H1 (cell line): ENCODE results near the gene NUDT2.

Source experiments
- CTCF ChIP-seq, 3 experiments: IDR thresholded peaks; 1 replicate in 2 of 3; 2 replicates in 1 of 3; pipeline versions ENCODE4 v1.5.1 to v1.6.1; 2011; ENCODE audit warnings: low read length in 3 of 3, mild to moderate bottlenecking in 3 of 3, inconsistent platforms in 2 of 3, low read depth in 1 of 3, moderate library complexity in 1 of 3; ENCODE audit not compliant: insufficient read depth in 1 of 3; ENCODE audit errors: control extremely low read depth in 1 of 3
- KDM5A ChIP-seq: fragments of 200-600 bp; IDR thresholded peaks from 2 replicates; pipeline ENCODE4 v1.7.1; 2012; ENCODE audit warnings: mild to moderate bottlenecking, low read length, inconsistent platforms, mixed read lengths

- no peak for TF ChIP-seq KDM5A
- TF ChIP-seq CTCF (IDR thresholded peaks at IDR 0.05; ENCODE audit: control extremely low read depth in 1 of 3, insufficient read depth in 1 of 3, low read depth in 1 of 3, low read length in 3 of 3), result no peak
These were observed 41.9 kb downstream of the NUDT2 start for GRCh38 chr9:34370970-34371880.
